ENCODE measurements around the gene SUGP1.

- no peak for TF ChIP-seq POLR2A (IDR thresholded peaks at IDR 0.05; ENCODE audit: low read depth, low read length)
- no peak for TF ChIP-seq CTCF (conservative IDR thresholded peaks at IDR 0.05; ENCODE audit: low read depth, low read length)
- no peak for TF ChIP-seq RAD21 (IDR thresholded peaks at IDR 0.05; ENCODE audit: low read length)
- TF ChIP-seq RFX5 (IDR thresholded peaks at IDR 0.05; ENCODE audit: low read depth, low read length), result no peak
- TF ChIP-seq MAZ (IDR thresholded peaks at IDR 0.05; ENCODE audit: borderline replicate concordance, low read depth, low read length), result no peak
- TF ChIP-seq, protein P1, sequence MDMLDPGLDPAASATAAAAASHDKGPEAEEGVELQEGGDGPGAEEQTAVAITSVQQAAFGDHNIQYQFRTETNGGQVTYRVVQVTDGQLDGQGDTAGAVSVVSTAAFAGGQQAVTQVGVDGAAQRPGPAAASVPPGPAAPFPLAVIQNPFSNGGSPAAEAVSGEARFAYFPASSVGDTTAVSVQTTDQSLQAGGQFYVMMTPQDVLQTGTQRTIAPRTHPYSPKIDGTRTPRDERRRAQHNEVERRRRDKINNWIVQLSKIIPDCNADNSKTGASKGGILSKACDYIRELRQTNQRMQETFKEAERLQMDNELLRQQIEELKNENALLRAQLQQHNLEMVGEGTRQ (IDR thresholded peaks at IDR 0.05; ENCODE audit: low read depth, low read length), result no peak
- no peak for TF ChIP-seq BHLHE40 (IDR thresholded peaks at IDR 0.05; ENCODE audit: low read depth, low read length)
- no peak for TF ChIP-seq MXI1 (IDR thresholded peaks at IDR 0.05; ENCODE audit: borderline replicate concordance, low read depth, low read length)
- TF ChIP-seq MAFK (IDR thresholded peaks at IDR 0.05; ENCODE audit: low read depth, low read length), result no peak
Observed at GRCh38 chr19:19334063-19334988, 14.0 kb upstream of the SUGP1 start.

Measured in IMR-90 (cell line).